C1 segment of cervical spinal cord (tissue), 14 donors: Measurements from ENCODE around the gene TDP1.
A peak's percentile ranks its signal among the peaks of the same experiment; 100 is the strongest.

Source experiments
- DNase-seq, 14 donors: peaks; one replicate each; lab custom pipeline; 2025; lab: John Stamatoyannopoulos, UW

TDP1 gene

DNA sequence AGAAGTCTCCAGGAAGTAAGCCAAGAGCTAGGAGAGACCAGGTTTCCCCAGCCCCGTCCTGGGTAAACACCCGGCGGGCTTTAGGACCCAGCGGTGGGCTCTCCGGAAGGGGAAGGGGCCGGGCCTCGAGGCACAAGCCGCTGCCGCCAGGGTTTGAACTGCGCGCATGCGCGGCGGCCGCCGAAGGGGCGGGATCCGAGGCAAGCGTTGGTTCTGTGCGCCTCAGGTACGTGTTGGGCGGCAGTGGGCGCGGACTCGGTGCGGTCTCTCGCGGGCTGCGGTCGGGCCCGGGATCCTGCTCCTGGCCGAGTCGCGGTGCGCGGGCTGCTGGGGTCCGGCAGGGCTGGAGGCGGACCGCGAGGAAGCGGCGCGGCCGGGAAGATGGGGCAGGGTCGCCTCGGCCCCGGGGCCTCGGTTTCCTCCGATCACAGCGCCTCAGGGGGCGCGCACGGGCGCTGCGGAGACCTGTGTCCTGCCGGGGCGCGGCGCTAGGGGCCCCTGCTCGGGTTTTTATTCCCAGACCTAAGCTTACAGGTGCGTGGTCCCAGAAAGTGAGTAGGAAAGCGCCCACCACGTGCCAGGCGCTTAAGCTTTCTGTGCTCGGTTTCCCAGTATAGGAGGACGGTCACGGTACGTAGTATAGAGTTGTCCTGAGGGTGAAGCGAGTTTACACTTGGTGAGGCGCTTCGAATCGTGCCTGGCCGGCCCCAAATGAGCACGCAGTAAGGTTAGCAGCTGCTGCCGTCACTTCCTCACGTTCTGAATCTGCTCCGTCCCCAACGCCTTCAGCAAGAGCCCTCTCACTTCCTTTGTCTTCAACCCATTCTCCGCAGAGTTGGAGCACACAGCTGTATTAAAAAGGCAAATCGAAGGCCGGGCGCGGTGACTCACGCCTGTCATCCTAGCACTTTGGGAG lies at the start of gene TDP1:
Gene TDP1, plus strand, starts transcription at position 183 of the 916 bp plus-strand sequence. CDS start 7,188 bp downstream, outside the sequence.
- DNase-seq, result peak; percentile 69 to 98 (median 94)

DNA sequence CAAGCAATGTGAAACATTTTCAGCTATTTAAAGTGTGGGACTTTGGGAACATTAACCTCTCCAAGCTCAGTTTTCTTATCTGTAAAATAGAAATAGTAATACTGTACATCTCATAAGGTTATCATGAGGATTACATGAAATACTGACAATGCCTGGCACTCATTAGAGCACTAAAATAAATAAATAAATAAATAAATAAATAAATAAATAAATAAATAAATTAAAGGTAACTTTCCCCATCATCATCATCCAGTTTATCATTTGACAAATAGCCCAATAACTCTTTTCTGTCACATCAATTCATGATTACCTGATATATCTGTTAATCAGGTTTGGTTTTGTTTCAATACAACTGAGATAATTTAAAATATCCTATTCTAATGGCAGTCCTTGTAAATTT lies 49.7 kb upstream of the TDP1 start:
- no peak for DNase-seq

DNA sequence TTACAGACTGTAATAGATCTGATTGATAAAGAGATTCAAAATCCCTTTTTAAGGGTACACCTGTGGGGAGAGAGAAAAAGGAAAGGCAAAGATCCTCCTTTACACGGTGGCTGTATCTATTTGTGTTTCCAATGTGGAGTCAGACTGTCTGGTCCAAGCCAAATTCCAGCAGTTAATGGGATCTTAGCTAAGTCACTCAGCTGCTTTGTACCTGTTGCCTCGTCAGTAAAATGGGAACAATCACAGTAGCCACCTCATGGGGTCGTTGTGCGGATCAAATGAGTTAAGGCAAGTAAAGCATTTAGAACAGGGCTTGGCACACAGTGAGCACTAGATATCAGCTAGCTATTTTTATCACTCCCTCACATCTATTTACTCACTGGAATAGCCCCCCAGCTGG lies 48.1 kb upstream of the TDP1 start:
- no peak for DNase-seq

DNA sequence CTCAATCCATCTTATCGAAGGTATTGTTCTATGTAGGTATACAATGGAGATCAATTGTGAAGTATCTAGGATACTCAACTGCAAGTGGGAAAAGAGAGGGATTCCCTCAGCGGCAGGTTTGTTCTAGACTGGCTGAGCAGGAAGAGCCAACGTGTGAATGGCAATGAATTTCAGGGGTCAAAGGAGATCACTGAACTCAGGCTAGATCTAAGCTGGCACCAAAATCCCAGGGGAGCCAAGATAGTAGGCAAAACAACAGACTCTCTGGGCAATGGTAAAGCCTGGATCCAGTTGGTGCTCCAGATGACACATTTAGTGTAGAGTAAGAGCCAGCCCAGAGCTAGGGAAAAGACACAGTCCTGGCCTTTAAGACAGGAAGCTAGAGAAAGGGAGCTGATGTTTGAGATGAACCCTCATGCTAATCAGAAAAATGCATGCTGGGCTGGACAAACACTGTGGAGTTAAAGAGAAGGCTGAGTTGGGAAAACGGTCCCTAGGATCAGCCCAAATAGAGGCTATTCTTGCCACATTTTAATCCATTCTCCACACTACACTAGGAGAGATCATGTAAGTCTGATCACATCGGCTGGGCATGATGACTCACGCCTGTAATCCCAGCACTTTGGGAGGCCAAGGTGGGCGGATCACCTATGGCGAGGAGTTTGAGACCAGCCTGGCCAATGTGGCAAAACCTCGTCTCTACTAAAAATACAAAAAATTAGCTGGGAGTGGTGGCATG lies 46.8 kb upstream of the TDP1 start:
- DNase-seq, result no peak

DNA sequence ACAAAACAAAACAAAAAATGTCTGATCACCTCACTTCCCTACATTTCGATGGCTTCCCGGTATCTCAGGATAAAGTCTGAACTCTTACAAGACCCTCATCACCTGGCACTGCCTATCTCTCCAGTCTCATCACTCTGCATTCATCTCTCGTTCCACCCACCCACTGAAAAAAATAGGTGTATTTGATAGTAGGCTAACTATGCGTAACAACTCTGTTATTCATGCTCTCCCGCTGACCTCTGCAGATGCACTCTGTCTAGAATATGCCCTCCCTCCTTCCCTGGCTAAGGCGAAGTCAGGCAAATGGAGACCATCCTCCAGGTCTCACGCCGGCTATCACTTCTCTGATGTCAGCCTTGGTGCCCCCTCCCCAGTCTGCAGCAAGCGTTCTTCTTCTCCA lies 46.1 kb upstream of the TDP1 start:
- no peak for DNase-seq

DNA sequence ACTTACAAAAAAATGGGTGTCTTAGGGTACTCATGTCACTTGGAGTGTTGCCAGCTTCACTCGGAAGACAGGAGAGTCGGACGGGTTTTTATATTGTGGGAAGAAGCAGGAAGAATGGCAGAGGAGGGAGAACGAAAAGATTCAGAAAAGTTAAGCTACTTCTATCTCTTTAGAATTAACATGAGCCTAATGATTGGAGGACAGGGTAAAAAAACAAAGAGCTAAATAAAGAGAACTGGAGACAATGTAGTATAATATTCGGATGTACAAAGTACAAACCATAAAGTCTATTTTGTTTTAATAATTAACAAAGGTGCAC lies 45.1 kb upstream of the TDP1 start:
- no peak for DNase-seq

DNA sequence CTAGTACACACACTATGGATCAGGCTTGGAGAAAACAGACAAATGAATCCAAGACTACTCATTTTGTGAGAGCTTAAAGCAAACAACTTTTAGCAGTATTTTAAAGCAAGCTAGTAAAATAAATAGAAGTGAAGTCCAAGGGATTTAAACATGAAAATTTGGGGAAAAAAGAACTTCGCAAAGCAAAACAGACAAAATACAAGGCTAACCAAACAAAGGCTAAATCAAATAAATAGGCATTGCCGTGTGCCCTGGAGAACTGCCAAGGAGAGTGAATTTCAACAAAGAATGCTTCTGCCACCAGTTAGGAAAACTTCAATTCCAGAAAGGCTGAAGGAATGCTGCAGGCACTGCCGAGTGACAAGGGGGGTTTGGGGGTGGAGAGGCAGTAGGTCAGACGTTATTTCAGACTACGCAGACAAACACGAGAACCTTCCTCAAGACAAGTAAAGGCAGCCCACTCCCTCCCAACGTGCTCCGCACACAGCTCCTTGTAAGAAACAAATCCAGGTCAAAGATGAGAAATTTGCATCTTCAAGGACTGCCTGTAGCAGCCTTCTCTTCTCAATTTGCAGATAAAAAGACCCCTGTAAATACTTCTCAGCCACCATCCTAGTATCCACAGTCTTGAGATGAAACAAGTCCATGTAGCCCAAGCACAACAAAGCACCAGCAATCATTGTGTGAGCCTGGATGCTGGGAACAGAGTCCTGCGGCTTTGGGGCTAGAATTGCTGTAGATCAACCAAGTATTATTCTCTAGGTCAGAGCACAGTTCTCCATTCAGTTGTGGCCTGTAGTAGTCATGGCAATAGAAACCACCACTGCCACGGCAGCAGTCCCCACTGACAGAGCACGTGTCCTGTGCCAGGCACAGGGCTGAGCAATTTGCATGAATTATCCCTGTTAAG lies 44.5 kb upstream of the TDP1 start:
- DNase-seq, result peak in 11 of 14 donors; percentile 19 to 69 (median 49)

DNA sequence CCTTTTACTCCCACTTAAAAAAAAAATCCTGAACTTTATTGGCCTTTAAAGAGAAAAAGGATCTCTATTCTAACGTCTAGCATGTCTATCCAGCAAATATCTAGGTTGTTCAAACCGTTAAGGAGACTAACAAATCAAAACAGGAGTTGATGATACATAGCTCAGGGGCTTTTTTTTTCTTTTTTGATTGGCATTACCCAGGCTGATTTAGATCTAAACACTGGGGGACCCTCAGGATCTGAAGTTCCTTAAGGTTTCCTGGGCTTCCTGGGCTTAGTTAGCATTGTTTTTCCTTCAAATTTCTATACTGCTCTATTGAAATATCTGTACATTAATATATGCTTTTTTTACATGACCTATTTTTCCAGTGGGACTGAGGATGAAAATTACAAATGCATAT lies 43.5 kb upstream of the TDP1 start:
- DNase-seq, result no peak

DNA sequence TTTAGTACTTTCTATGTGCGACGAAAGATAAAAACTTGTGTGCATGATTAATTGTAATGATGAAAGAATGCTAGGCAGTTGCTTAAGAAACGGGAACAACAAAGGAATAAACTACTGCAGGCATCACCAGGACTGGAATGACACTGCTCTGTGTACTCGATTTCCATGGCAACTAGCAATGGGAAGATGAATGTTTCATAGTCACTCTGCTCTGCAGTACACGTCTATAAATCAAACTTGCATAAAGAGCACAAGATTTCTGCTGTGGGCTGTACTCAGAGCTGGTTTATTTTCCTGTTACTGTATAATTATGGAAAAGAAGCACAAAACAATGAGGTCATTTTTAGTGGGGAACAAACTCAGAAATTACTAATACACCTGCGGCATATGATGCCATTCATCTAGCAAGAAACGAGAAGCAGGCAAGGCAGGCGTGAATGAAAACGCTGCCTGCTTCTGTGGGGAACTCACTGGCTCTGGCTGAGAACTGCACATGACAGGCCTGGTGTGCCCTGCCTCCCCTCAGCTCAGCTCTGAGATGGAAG lies 43.0 kb upstream of the TDP1 start:
- DNase-seq, result peak in 7 of 14 donors; percentile 15 to 68 (median 19)

DNA sequence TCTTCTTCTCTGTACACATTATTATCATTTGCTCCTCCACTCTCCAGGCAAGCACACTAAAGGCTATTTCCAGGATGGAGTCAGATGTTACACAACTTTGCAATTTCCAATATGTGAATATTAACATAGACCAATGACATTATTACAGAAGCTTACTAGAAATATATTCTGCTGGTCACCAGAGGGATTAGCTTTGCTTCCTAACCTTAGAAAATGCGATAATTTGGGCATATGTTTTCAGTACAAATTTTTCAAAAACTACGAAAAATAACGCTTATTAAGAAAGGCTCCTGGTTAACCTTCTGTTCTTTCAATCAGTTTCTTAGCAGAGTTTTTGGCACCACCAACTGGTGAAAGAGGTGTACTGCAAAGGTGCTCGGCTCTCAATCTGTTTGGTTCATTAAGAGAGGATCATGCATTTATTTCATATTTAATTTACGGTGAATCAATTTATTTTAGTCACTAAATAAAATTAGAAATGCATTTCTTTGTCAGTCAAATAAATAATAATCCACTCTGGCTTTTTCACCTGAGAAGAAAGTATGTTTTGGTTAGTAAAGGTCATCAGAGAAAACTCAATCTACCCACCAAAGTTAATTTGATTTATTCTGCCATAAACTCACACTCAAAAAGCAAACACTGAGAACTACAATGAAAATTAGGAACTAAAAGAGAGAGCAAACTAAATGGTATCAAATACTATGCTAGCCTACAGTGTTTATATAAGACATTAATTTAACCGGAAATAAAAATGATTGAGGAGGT lies 40.4 kb upstream of the TDP1 start:
- peak in 6 of 14 donors; percentile 8 to 56 (median 21) for DNase-seq

DNA sequence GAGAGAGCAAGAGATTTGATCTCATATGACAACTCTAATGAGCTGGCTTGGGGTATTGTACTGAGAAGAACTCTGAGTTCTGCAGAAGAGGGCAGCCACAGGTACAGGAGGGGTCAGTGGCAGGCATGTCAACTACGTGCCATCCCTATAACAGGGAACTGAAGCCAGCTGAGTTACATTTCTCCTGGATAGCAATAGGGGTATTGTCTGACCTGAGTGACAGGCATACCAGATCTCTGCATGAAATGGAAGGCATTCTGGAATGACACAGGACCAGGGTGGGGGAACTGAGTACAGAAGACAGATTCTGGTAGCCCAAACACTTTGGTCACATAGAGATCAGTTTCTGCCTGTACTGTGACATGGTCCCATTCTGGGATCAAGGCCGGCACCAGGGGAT lies 37.0 kb upstream of the TDP1 start:
- DNase-seq, result no peak

DNA sequence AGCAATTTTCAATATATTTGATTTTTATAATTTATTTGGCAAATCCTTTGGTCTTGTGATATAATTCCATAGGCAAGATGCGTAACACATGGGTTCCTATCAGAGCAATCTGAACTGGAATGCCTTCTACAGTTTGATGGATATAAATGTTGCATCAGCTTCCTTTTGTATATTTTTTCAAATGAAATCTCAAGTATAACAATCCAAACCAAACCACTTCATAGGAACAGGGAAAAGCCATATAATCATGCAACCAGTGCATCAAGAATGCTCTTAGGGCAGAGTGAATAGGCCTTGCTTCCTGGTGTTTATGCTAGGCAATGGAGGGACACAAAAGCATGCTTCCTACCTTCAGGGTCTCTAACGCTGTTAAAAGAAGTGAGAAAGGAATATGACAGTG lies 35.7 kb upstream of the TDP1 start:
- no peak for DNase-seq

DNA sequence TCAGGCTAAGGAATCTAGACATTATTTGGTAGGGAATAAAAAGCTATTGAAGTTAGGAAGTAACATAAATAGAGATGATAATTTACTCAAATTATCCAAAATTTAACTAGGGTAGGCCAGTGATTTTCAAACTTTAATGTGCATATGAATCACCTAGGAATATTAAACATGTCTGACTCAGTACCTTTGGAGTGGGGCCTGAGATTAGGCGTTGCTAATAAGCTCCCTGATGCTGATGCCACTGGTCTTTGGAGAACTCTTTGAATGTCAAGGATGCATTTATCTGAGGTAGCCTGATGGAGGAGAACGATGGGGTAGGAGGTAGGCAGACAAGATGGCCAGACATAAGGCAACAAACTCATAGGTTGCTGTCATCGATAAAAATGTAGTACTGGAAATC lies 34.4 kb upstream of the TDP1 start:
- no peak for DNase-seq

DNA sequence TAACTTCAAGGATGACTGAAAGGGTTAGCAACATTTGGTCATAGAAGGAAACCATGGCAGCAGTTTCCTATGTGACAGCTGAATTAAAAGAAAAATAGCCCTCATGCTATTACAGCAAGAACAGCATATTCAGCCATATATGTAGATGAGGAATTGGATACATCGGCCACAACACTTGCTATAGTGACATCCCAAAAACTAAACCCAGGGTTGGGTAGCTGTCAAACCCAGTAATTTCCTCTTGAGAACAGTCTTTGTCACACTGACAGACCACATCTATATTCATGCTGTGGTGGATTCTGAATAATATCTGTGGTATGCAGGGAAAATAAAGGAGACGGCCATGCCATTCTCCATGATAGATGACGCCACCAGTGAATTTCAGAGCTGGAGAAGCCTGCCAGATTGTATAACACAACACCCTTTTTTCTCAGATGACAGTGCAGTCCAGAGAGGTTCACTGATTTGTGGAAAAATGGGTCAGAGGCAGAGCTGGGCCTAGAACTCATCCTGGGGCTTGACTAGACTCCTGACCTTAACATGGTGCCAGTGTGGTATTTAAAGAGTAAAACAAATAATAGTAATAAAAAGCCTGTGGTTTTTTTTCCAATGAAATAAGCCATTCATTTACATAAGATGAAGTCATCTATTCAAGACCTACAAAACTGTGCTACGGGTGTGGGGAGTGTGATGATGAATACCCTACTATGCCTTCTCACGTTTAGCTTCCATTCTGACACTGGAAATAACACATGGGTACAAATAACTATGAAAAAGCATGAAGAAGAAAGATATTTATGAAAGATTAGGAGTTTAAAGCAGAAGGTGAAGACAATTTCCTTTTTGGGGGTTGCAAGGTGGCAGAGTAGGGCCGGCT lies 33.5 kb upstream of the TDP1 start:
- DNase-seq, result peak in 3 of 14 donors; percentile 14 to 38 (median 22)

DNA sequence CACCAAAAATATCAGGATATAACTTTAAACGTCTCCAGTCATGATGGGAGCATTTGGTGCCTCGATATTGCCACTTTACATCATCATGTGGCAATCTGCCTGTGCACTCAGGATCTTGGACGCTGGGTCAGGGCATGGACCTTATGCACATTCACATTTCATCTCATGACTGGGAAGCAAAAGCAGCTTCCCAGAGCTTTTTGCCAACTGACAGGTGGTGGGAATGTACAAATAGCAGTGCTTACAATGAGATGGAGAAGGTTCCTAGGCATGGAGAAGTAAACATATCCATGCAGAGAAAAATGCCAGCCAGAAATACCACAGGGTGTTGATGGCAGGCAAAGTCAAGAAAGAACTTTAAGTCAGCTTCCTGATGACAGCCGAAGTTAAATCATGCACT lies 31.5 kb upstream of the TDP1 start:
- DNase-seq, result peak in 3 of 14 donors; percentile 23 to 99 (median 41)

DNA sequence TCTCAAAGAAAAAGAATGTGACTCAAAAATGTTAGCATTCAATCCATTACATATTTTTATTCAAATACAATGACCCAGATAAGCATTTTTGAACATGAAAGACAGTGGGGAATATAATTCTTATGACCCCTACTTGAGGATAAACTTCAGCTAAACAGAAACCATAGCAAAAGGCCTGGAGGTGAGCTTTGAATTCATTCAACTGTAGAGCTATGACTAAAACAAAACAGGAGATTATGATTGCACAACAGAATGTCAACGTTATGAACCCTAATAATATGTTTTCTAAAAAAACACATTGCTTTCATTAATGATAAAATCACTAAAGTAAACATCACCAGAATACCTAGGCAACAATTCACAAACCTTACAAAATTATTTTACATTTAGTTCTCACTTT lies 29.0 kb upstream of the TDP1 start:
- DNase-seq, result no peak

DNA sequence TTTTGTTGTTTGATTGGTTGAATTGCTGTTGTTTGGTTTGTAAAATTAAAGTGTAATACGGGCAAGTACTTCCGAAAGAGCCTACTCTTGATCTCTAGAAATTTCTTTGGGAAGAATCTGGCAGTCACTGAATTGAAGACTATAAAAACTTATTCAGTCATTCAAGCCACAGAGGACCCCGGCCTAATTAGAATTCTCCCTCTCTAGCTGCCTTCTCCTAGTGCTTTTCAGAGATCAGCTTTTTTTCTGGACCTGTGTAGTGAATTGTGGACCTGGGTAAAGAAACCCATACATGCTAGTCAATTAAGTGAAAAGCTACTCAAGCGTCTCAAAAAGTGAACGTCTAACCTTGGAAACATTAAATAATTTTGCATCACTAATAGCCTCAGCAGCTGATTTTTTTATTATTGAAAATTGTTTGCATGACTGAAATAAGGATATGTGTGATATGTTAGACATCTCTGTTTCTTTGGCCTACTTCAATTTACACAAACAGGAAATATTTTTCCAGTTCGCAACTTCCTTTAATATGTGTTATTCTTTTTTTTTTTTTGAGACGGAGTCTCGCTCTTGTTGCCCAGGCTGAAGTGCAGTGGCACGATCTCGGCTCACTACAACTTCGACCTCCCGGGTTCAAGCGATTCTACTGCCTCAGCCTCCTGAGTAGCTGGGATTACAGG lies 28.4 kb upstream of the TDP1 start:
- DNase-seq, result peak in 1 of 14 donors; percentile 9

DNA sequence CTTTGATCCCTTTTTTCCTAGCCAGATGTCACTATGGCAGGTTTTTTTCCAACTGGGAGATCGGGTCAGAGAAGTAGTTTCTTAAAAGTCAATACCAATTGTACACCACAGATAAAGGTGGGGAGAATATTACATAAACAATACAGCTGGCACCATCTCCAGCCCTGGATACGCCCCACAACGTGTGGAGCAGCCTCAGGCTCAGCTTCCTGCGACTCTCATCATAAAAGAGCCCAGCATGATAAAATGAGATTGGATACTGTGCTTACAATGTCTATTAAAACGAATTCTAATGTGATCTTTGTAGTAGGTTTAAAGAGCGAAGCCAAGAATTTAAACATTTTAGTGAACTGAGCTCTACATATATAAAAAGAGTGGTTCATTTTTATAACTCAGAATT lies 22.7 kb upstream of the TDP1 start:
- peak in 1 of 14 donors; percentile 48 for DNase-seq

DNA sequence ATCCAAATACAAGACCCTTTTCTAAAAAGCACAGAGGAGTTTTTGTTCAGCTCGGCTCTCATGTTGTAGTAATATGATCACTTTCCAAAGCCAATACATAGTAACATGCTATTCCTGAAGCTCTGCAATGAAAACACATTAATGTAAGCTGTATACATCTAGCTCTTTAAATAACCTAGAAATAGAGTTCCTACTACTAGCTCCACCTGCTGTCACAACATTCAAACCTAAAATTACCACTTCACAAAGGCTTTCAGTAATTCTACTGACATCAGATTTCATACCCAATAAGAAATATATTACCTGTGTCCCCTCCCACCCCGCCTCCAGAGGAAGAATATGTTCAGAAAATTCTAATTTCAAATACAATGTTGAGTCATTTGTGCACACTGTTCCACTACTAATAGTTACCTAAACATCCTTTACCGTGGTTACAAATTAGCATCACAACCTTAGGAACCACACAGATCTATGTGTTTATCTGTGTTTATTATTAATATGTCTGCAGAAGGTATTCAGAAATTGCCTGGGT lies 19.0 kb upstream of the TDP1 start:
- DNase-seq, result no peak
